ENCODE measurements around the gene PDXP. TPM values are rescaled to one million over a fixed set of nuclear protein-coding genes. Genes with fewer than 3 reads are reported as not detected.

PDXP gene
- total and polyA plus RNA-seq, 2 experiments from 2014 or later = 15.0 to 55.6 TPM

GRCh38 chr22:37627545-37627944, 31.0 kb upstream of the PDXP start:
- H3K4me2 ChIP-seq = no peak overlapping the region
- no peak overlapping the region for H3K4me3 Mint-ChIP-seq
- H3K27ac Mint-ChIP-seq = no peak overlapping the region
- H3K4me1 ChIP-seq (ENCODE audit: insufficient read depth) = no peaks in the 10 kb centered on the region
- no peak for DNase-seq (ENCODE audit: low spot score)
- H3K4me3 ChIP-seq = no peak overlapping the region
- no peak overlapping the region for H3K27ac ChIP-seq (ENCODE audit: low read depth)
- H3K27me3 ChIP-seq (ENCODE audit: insufficient read depth) = no peaks in the 10 kb centered on the region
- no peaks in the 10 kb centered on the region; the same call in 1 of the 3 replicates for H3K9me3 Mint-ChIP-seq
- no peaks in the 10 kb centered on the region for H3K9me2 ChIP-seq (ENCODE audit: insufficient read depth)
- no peaks in the 10 kb centered on the region for H3K79me2 ChIP-seq (replicated peaks; ENCODE audit: insufficient read depth)
- H3K36me3 Mint-ChIP-seq (ENCODE audit: low read depth) = peaks cover 9% of the 10 kb centered on the region; the same call in 2 of the 3 replicates
- no peaks in the 10 kb centered on the region for H4K20me1 ChIP-seq (replicated peaks; ENCODE audit: insufficient read depth)
- peaks cover 2% of the 10 kb centered on the region for H3K4me1 Mint-ChIP-seq
- H3K27me3 Mint-ChIP-seq (ENCODE audit: insufficient read depth, low read depth, poor library complexity) = peaks cover 3% of the 10 kb centered on the region
- no peaks in the 10 kb centered on the region; the same call in 1 of the 2 replicates for H3K36me3 ChIP-seq (ENCODE audit: insufficient read depth)
- ATAC-seq = no peak
- H2AFZ ChIP-seq = no peak overlapping the region
- peaks cover 5% of the 10 kb centered on the region; the same call in 1 of the 2 replicates for H3F3A ChIP-seq (replicated peaks; ENCODE audit: low read depth)
- no peak for TF ChIP-seq CTCF (conservative IDR thresholded peaks at IDR 0.05; ENCODE audit: low read depth in 2 of 2)
- no peak for TF ChIP-seq POLR2AphosphoS5 (IDR thresholded peaks at IDR 0.05; ENCODE audit: low read depth)
- TF ChIP-seq REST (IDR thresholded peaks at IDR 0.05; ENCODE audit: unreplicated experiment) = no peak
- TF ChIP-seq EZH2 (IDR thresholded peaks at IDR 0.05; ENCODE audit: low read depth, unreplicated experiment) = no peak
- TF ChIP-seq ZNF462 (CRISPR knock-in tag; IDR thresholded peaks at IDR 0.05) = no peak
- no peak for TF ChIP-seq ZNF331 (CRISPR knock-in tag; IDR thresholded peaks at IDR 0.05; ENCODE audit: low read depth)
- no peak for TF ChIP-seq EZH2phosphoT487 (IDR thresholded peaks at IDR 0.05; ENCODE audit: unreplicated experiment)
- no peak for TF ChIP-seq JUNB (IDR thresholded peaks at IDR 0.05; ENCODE audit: unreplicated experiment)
- TF ChIP-seq STAT1 (IDR thresholded peaks at IDR 0.05; ENCODE audit: unreplicated experiment) = no peak
- no peak for TF ChIP-seq CREB1 (CRISPR knock-in tag; IDR thresholded peaks at IDR 0.05; ENCODE audit: low read depth)
- no peak for TF ChIP-seq ZNF114 (CRISPR knock-in tag; IDR thresholded peaks at IDR 0.05)
- no peak for TF ChIP-seq ETS1 (IDR thresholded peaks at IDR 0.05)
- TF ChIP-seq NANOG (IDR thresholded peaks at IDR 0.05; ENCODE audit: borderline replicate concordance) = no peak

Data from GM23338 (cell line).